Measurements from ENCODE around the gene NDE1.
"Not testable (repeated sequence)": the region's sequence is repeated elsewhere in the genome, so short reads cannot be mapped to it uniquely, and the experiment has no call there.

NDE1 gene

DNA sequence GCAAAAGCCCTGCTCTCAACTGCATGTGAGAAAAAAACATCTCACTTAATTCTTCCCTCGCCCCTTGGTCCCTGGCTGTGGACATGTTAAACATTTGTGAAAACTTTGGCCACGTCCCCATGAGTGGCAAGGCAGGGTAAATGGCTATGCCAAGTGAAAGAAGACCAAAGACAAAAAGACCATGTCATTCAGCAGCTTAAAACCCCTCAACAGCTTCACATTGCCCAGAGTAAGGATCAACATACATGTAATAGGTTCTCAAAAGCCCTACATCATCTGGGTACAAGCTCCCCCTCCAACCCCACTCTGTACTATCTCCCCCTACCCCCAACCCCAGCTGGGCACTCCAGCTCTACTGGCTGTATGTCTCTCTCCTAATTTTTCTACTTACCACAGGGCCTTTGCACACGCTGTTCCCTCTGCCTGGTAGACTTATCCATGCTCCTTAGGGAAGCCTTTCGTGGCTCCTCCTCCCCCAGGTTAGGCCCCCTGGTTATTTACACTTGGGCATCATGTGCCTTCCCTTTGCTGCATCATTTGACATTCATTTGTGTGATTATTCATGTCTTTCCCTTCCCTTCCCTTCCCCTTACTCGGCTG lies 75.7 kb downstream of the NDE1 start:
- peaks cover 79% of the 10 kb centered on the region for H3K36me3 ChIP-seq
- TF ChIP-seq CTCF (IDR thresholded peaks at IDR 0.05) = no peak
- no peaks in the 10 kb centered on the region for H3K9me3 ChIP-seq
- H3K27ac ChIP-seq = no peak overlapping the region
- no peaks in the 10 kb centered on the region for H3K27me3 ChIP-seq
- H3K4me3 ChIP-seq (ENCODE audit: low read depth in 1 of 2, low read length in 1 of 2) = no peak overlapping the region
- no peaks in the 10 kb centered on the region for H3K4me1 ChIP-seq (ENCODE audit: control insufficient read depth in 1 of 2, insufficient read depth in 1 of 2, low read depth in 1 of 2, low read length in 1 of 2)

DNA sequence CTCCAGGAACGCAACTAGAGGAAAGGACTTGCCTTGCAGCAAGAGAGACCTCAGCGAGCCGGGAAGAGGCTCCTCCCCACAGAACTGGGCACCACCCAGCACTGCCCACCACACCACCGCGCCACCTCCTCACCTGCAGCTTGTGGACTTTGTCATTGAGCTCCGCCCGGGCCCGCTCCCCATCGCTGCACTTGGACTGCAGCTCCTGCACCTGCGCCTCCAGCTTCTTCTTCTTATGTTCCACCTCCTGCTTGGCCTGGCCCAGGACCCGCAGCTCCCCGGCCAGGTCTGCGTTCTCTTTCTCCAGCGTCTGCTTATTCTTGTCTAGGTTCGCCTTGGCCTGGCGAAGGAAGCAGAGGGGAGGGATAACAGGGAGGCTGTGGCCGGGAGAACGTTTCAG lies 76.7 kb downstream of the NDE1 start:
- no peak for TF ChIP-seq CTCF (IDR thresholded peaks at IDR 0.05)
- Histone ChIP-seq H3K36me3 (peaks cover 69% of the 10 kb centered on the region), H3K4me1 (ENCODE audit: control insufficient read depth in 1 of 2, insufficient read depth in 1 of 2, low read depth in 1 of 2, low read length in 1 of 2) (no peaks in the 10 kb centered on the region), H3K4me3 (ENCODE audit: low read depth in 1 of 2, low read length in 1 of 2) (no peak overlapping the region), H3K9me3 (no peaks in the 10 kb centered on the region), H3K27me3 (no peaks in the 10 kb centered on the region), H3K27ac (no peak overlapping the region)

DNA sequence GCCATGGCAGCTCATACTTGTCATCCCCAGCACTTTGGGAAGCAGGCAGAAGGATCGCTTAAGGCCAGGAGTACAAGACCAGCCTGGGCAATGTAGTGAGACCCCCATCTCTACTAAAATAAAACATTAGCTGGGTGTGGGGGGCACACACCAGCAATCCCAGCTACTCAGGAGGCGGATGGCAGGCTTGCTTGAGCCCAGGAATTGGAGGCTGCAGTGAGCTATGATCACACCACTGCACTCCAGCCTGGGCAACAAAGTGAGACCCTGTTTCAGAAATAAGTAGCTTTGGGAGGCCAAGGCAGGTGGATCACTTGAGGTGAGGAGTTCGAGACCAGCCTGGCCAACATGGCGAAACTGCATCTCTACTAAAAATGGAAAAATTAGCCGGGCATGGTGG lies 77.7 kb downstream of the NDE1 start:
- not testable (repeated sequence) for H3K27me3 ChIP-seq; H3K4me1 ChIP-seq (ENCODE audit: control insufficient read depth in 1 of 2, insufficient read depth in 1 of 2, low read depth in 1 of 2, low read length in 1 of 2); H3K27ac ChIP-seq; H3K4me3 ChIP-seq (ENCODE audit: low read depth in 1 of 2, low read length in 1 of 2); H3K9me3 ChIP-seq
- H3K36me3 ChIP-seq = peaks cover 61% of the 10 kb centered on the region

DNA sequence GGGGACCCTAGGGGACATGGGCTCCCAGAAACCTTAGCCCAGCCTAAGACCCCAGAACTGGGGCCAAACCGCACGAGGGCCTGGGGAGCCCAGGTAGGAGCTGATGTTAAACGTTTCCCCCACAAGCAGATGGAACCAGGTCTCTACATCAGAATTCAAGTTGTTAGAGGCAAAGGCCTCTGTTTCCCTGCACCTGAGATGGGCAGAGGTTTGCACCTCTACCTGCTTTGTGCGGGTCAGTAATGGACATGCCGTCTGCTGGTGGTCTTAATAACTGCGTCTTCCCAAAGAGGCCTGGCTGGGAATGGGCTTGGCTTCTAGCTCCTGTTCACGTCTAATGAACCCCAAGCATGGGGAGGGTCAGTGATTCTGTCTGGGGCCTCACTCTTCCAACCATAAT lies 79.1 kb downstream of the NDE1 start:
- H3K27me3 ChIP-seq = no peaks in the 10 kb centered on the region
- peaks cover 60% of the 10 kb centered on the region for H3K36me3 ChIP-seq
- H3K9me3 ChIP-seq = no peaks in the 10 kb centered on the region
- no peaks in the 10 kb centered on the region for H3K4me1 ChIP-seq (ENCODE audit: control insufficient read depth in 1 of 2, insufficient read depth in 1 of 2, low read depth in 1 of 2, low read length in 1 of 2)
- H3K4me3 ChIP-seq (ENCODE audit: low read depth in 1 of 2, low read length in 1 of 2) = no peak overlapping the region
- TF ChIP-seq CTCF (IDR thresholded peaks at IDR 0.05) = no peak
- no peak overlapping the region for H3K27ac ChIP-seq

DNA sequence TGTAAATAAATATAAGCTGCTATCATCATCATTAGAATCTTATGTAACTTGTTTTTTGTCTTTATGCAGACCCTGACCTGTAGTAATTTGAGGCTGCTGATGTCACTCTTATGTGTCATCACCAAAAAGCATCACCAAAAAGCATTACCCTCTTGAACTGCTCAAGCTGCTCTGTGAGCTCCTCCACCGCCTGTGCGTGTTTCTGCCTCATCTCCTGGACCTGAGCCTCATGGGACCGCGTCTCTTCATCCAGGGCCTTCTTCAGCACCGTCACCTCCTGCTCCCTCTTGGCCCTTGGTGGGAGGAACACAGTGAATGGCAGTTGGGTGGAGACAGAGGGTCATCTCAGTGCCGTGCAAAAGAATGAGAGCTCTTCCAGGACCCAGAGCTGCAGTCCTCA lies 82.4 kb downstream of the NDE1 start:
- H3K9me3 ChIP-seq = no peaks in the 10 kb centered on the region
- H3K27ac ChIP-seq = no peak overlapping the region
- TF ChIP-seq CTCF (IDR thresholded peaks at IDR 0.05) = no peak
- H3K4me3 ChIP-seq (ENCODE audit: low read depth in 1 of 2, low read length in 1 of 2) = no peak overlapping the region
- H3K36me3 ChIP-seq = peaks cover 60% of the 10 kb centered on the region
- H3K27me3 ChIP-seq = no peaks in the 10 kb centered on the region
- H3K4me1 ChIP-seq (ENCODE audit: control insufficient read depth in 1 of 2, insufficient read depth in 1 of 2, low read depth in 1 of 2, low read length in 1 of 2) = no peaks in the 10 kb centered on the region

DNA sequence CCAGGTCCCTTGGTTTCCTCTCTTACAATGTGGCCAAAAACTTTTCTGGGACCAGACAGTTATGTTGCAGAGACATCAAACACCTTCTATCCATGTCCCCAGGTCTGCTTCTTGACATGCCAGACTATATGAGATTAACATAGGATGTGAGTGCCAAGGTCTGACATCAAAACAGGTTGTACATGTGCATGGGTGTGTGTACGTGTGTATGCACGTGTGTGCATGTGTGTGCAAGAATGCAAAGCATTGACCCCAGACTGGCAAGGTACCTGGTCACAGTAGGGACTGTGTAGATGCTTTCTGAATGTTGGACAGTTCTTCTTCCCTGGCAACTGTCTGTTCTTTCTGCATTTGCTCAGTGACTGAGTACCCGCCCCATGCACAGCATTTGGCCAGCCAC lies 85.6 kb downstream of the NDE1 start:
- TF ChIP-seq CTCF (IDR thresholded peaks at IDR 0.05) = no peak
- no peaks in the 10 kb centered on the region for H3K4me1 ChIP-seq (ENCODE audit: control insufficient read depth in 1 of 2, insufficient read depth in 1 of 2, low read depth in 1 of 2, low read length in 1 of 2)
- H3K36me3 ChIP-seq = peaks cover 55% of the 10 kb centered on the region
- no peaks in the 10 kb centered on the region for H3K9me3 ChIP-seq
- H3K27me3 ChIP-seq = no peaks in the 10 kb centered on the region
- H3K27ac ChIP-seq = no peak overlapping the region
- no peak overlapping the region for H3K4me3 ChIP-seq (ENCODE audit: low read depth in 1 of 2, low read length in 1 of 2)
